C4-2B (cell line): ENCODE measurements around the gene RXFP3.

Source experiments
- H3K27ac ChIP-seq: fragments of 450-650 bp; 2 replicates; pipeline ENCODE4 v1.5.1; 2017
- ZFX ChIP-seq: fragments of 450-650 bp; IDR thresholded peaks from 2 replicates; pipeline ENCODE4 v1.6.1; 2017
- TF ChIP-seq, protein P1 (sequence below): fragments of 450-650 bp; conservative IDR thresholded peaks from 2 replicates; pipeline ENCODE4 v1.5.1; 2017; ENCODE audit warnings: mild to moderate bottlenecking

Gene RXFP3

DNA sequence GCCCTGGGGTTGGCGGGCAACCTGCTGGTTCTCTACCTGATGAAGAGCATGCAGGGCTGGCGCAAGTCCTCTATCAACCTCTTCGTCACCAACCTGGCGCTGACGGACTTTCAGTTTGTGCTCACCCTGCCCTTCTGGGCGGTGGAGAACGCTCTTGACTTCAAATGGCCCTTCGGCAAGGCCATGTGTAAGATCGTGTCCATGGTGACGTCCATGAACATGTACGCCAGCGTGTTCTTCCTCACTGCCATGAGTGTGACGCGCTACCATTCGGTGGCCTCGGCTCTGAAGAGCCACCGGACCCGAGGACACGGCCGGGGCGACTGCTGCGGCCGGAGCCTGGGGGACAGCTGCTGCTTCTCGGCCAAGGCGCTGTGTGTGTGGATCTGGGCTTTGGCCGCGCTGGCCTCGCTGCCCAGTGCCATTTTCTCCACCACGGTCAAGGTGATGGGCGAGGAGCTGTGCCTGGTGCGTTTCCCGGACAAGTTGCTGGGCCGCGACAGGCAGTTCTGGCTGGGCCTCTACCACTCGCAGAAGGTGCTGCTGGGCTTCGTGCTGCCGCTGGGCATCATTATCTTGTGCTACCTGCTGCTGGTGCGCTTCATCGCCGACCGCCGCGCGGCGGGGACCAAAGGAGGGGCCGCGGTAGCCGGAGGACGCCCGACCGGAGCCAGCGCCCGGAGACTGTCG, 976 bp downstream of the RXFP3 start:
- TF ChIP-seq, protein P1, sequence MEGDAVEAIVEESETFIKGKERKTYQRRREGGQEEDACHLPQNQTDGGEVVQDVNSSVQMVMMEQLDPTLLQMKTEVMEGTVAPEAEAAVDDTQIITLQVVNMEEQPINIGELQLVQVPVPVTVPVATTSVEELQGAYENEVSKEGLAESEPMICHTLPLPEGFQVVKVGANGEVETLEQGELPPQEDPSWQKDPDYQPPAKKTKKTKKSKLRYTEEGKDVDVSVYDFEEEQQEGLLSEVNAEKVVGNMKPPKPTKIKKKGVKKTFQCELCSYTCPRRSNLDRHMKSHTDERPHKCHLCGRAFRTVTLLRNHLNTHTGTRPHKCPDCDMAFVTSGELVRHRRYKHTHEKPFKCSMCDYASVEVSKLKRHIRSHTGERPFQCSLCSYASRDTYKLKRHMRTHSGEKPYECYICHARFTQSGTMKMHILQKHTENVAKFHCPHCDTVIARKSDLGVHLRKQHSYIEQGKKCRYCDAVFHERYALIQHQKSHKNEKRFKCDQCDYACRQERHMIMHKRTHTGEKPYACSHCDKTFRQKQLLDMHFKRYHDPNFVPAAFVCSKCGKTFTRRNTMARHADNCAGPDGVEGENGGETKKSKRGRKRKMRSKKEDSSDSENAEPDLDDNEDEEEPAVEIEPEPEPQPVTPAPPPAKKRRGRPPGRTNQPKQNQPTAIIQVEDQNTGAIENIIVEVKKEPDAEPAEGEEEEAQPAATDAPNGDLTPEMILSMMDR = no peak
- no peak for TF ChIP-seq ZFX
- no peak overlapping the region for H3K27ac ChIP-seq

DNA sequence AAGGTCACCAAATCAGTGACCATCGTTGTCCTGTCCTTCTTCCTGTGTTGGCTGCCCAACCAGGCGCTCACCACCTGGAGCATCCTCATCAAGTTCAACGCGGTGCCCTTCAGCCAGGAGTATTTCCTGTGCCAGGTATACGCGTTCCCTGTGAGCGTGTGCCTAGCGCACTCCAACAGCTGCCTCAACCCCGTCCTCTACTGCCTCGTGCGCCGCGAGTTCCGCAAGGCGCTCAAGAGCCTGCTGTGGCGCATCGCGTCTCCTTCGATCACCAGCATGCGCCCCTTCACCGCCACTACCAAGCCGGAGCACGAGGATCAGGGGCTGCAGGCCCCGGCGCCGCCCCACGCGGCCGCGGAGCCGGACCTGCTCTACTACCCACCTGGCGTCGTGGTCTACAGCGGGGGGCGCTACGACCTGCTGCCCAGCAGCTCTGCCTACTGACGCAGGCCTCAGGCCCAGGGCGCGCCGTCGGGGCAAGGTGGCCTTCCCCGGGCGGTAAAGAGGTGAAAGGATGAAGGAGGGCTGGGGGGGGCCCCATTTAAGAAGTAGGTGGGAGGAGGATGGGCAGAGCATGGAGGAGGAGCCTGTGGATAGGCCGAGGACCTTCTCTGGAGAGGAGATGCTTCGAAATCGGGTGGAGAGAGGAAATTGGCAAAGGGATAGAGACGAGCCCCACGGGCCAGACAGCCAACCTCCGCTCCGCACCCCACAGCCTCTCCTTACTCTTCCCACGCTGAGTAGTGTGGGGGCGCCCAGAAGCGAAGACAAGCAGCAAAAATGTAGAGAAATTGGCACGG, 1.7 kb downstream of the RXFP3 start:
- no peak overlapping the region for H3K27ac ChIP-seq
- TF ChIP-seq, protein P1 = no peak
- no peak for TF ChIP-seq ZFX

DNA sequence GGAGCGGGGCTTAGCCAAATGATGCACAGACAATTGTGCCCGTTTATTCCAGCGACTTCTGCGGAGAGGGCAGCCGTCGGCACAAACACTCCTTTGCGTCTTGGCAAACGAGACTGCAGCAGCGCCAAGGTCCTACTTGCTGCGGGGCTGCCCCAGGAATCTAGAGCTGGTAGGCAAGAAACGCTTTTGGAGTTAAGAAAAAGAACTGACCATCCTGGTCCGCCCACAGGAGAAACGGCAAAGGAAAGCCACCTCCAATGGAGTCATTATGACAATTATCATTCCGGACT, 2.3 kb downstream of the RXFP3 start:
- TF ChIP-seq ZFX = no peak
- TF ChIP-seq, protein P1 = no peak
- H3K27ac ChIP-seq = no peak overlapping the region

DNA sequence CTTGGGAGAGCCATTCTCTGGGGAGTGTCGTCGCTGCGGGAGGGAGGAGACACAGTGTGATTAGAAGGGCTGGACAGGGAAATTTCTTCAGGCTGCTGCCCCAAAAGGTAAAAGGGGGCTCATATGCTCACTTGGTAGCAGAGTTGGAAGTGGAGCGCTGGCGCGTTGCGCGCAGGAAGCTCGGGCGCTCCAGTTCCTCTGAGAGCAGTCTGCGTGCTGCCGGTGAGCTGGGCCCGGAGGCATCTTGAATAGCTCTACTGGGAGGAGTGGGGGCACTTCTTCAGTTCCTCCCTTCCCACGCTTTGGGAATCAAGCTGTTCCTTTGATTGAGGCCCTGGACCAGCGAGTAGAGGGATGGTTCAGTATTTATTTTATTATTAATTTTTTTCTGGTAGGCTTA, 2.7 kb downstream of the RXFP3 start:
- no peak overlapping the region for H3K27ac ChIP-seq
- TF ChIP-seq, protein P1 = no peak
- no peak for TF ChIP-seq ZFX

DNA sequence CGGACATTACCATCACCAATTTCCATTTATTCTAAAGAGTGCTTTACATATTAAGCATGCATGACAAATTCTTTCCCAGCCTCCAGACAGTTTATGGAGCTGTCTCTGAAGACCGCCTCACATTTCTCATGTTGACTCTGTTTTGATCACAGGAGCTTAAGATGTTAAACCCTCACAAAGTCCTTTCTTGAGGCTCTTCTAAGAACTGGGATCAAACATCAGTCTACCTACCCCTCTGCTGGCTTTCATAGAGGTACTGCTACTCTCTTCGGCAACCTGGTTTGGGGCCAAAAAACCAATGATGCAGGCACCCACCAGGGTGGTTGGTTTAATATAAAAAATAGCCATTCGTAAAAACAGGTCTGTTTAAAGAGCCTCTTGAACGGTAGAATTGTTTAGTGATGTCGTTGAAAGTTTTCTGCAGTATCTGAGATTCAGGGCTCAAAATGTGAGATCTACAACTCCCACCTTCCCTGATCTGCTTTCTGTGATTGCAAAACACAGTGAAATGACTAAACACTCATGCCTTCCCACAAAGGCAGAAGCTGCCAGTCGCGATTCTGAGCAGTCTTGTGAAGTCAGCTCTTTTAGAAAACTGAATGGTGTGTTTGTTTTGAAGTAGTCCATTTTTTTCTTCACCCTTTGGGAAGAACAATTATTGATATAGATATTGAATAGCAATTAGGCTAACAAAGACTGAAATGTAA, 3.5 kb downstream of the RXFP3 start:
- TF ChIP-seq, protein P1 = no peak
- no peak for TF ChIP-seq ZFX
- H3K27ac ChIP-seq = no peak overlapping the region

DNA sequence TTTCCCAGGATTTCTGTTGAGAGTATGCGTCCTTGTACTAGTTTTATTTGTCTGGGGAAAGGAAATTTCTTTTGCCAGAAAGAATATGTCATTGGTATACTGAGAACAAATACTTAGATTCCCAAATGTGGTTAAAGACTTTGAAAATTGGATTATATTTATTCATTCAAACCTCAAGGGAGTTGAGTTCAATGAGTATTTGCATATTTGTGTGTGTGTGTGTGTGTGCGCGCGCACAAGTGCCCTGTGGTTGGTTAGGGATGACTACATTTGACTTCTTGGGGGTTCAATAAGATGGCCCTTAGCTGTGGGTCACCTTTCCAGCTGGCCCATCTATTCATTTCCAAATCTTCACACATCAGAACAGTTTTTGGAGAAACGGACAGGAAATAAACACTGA, 4.9 kb downstream of the RXFP3 start:
- H3K27ac ChIP-seq = no peak overlapping the region
- TF ChIP-seq, protein P1 = no peak
- no peak for TF ChIP-seq ZFX
